ENCODE measurements around the gene HNRNPC.
A peak's percentile ranks its signal among the peaks of the same experiment; 100 is the strongest.
"Not testable (repeated sequence)": the region's sequence is repeated elsewhere in the genome, so short reads cannot be mapped to it uniquely, and the experiment has no call there.

HNRNPC gene

DNA sequence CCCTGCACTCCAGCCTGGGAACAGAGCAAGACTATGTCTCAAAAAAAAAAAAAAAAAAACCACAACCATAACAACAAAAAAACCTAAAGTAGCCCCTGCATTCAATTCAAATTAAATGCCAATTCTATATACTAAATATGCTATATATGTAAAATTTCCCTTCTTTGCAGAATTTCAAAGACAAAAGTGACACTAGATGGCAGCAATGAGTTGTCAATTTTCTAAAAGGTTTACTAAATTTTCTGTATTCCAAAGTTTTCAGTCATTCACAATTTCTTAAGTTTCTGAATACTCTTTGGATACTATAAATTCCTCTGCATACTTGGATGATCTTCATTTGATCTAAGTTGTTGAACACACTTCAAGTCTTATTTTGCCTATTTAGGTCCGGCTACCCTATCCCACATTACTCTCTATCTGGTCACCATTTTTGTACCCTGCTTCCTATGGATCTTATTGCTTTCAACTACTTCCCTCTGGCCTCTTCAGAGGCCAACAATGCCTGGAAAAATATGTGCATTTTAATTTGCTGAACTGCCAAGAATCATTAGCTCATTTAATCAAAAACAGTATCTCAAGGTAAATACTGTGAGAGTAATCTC, 27.9 kb downstream of the HNRNPC start:
- peak; percentile 89 for FAIRE-seq

DNA sequence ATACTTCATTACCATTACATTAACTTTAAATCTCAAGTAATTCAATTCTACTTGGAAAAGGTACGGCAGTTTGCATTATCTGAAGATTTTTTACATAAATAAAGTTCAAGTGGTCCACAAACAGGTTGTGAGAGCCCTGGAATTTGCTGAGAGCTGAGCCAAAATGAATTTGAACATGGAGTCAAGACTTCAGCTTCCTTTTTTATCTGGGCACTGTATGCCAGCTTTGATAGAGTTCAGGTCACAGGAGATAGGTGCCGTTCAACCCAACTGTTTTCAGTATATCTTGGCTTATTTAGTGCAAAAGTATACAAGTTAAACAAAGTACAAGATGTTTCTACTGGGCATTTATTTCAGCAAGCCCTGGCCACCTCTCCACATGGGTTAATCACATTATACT, 28.8 kb downstream of the HNRNPC start:
- no peak for FAIRE-seq

DNA sequence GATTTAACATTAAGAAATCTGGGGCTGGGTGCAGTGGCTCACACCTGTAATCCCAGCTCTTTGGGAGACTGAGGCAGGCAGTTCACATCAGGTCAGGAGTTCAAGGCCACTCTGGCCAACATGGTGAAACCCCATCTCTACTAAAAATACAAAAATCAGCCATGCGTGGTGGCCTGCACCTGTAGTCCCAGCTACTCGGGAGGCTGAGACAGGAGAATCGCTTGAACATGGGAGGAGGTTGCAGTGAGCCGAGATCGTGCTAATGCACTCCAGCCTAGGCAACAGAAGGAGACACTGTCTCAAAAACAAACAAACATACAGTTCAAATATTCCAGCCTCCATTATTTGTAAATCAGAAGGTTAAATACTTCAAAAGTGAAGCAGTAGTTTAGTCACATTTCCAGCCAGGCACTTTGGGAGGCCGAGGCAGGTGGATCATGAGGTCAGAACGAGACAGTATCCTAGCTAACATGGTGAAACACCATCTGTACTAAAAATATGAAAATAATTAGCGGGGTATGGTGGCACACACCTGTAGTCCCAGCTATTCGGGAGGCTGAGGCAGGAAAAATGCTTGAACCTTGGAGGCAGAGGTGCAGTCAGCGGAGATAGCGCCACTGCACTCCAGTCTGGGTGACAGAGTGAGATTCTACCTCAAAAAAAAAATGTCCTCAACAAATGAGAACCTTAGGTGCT, 30.3 kb downstream of the HNRNPC start:
- no peak for FAIRE-seq

DNA sequence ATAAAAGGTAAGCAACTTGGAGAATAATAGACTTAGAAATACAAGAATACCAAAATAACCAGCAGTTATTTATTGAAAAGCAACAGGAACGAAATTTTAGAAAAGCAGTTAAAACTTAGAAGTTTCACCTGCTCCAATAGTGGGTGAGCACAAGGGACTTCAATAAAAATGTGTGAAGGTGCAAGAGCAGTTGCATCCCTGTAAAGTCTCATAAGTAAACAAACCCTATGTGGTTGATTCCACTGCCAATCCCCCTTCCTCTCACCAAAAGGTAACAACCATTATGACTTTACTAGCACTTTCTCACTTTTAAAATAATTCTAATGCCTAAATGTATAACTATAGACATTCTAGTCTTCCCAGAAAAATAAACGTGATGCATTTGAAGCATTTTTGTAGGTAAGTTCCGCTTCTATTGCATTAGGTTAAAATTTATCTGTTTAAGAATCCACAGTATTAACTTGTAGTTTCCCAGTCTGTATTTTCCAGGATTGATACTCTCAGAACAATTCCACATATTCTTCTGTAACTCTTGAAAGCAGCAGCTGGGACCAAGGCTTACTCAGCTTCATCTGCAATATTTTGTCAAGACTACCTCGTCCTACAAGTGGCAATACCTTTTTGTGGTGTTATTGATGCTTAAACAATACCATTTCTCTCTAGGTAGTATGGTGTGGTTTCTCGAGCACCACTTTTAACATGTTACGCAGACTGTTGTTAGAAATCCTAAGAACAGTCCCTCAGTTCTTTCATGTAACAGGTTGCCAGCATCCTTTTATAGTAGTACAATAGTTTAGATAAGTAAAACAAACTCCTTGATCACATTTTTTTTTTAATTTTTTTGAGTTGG, 32.1 kb downstream of the HNRNPC start:
- FAIRE-seq, result no peak

DNA sequence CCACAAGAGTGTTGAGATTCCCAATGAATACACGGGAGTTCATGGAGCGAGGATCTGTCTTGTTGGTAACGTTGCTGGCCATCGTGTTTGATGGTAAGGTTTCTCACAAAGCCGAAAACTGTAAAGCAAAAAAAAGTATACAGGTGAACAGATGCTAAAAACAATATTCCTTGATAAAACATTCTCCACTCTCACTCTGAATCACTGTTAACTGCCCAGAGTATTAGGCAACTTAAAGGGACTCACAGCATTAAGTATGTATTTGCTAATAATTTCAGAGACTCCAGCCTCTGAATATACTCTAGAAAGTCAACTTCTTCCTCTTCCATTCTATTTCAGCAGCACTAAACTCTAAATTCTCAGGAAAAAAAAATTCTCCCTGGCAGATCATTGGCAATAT, 35.1 kb downstream of the HNRNPC start:
- no peak for FAIRE-seq

DNA sequence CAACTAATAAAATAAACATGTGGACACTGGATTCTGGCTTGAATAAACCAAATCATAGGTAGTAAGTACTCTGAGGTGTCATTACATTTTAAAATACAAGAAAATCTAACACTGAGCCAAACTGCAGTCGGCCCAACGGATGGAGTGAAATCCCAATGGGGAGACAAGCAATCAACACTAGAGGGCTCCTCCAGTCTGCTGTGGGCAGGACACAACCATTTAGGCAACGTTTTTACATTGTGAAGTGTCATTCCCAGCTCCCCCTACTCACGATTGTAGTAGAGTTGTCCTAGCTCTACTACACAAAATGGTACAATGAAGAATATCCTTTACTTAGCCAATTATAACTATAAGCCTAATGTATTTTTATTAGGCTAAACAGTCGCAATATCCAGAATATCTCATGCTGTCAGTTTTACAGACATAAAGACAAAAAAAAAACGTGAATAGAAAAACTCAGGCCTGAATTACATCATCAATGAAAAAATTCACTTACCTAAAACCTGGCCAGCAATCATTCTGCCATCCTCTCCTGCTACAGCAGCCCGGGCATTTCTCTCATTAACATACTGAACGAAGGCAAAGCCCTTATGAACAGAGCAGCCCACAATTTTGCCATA, 35.7 kb downstream of the HNRNPC start:
- FAIRE-seq, result no peak

DNA sequence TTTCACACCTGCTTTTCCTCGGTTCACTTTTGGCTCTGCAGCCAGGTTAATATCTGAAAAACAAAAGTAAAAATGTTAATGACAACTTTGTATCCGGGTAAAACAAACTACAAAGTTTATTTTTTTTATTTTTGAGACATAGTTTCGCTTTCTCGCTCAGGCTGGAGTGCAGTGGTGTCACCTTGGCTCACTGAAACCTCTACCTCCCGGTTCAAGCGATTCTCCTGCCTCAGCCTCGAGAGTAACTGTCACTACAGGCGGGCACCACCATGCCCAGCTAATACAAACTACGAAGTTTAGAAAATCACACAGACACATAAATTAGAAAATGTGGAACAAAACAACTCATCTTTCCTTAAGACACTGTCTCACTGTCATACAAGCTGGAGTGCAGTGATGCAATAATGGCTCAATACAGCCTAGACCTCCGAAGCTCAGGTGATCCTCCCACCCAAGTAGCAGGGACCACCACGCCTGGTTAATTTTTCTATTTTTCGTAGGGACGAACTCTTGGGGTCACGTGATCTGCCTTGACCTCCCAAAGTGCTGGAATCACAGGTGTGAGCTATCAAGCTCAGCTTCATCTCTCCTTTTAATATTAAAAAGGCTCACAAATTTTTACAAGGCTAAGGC, 38.1 kb downstream of the HNRNPC start:
- no peak for FAIRE-seq

DNA sequence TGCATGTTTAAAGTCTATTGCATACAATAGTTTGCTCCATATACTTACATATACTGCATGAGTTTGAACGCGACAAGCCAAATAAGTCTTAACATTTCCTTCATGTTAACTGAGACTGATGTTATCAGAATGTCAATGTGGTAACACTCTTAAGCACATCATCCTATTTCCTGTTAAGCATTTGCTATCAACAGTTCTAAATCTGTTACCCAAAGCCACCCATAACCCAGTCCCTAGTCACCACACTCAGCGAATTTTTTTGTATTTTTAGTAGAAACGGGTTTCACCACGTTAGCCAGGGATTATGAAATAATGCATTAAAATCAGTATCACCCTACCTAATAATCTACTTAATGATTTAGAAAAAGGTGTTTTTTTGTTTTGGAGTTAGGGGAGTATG, 39.4 kb downstream of the HNRNPC start:
- FAIRE-seq, result no peak

DNA sequence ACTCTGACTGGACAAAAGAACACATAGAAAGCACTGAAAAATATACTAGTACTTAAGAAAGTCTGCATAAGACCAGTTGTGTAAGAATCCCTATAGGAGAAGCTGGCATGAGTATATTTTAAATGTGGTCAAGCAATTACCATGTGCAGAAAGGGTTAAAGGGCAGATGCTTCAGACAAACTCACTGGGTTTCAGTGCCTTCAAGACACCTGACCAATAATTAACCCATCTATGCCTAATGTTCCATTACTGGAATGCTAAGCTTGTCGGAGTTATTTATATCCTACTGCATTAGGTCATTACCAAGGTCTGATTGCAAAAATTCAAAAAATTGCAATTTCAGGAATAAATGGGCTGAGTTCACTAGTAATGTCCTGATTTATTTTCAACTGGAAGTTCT, 41.3 kb downstream of the HNRNPC start:
- FAIRE-seq, result no peak

DNA sequence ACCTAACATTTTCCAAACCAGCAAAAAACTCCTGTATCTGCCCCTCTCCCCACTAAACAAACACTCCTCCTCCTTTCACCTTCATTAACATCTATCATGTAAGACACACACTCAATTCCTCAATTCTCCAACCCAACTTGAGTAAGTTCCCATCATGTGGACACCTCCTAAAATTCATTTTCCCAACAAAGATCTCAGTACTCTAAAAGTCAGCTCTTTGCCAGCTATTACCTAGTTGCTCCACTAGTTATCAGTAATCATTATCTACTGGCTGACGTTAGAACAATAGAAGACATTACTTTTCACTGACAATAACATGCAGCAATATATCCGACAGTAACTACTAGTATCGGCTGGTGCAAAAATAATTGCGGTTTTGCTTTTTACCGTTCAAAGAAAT, 42.1 kb downstream of the HNRNPC start:
- no peak for FAIRE-seq

DNA sequence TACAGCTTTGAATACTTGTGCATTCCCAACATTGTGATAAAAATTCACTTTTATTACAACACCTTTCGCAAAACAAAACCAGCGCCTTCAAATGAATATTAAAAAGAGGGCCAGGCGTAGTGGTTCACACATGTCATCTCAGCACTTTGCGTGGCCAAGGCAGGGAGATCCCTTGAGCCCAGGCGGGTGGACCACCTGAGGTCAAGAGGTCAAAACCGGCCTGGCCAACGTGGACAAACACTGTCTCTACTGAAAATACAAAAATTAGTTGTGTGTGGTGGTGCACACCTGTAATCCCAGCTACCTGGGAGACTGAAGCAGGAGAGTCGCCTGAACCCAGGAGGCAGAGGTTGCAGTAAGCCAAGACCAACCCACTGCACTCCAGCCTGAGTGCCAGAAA, 42.8 kb downstream of the HNRNPC start:
- no peak for FAIRE-seq

DNA sequence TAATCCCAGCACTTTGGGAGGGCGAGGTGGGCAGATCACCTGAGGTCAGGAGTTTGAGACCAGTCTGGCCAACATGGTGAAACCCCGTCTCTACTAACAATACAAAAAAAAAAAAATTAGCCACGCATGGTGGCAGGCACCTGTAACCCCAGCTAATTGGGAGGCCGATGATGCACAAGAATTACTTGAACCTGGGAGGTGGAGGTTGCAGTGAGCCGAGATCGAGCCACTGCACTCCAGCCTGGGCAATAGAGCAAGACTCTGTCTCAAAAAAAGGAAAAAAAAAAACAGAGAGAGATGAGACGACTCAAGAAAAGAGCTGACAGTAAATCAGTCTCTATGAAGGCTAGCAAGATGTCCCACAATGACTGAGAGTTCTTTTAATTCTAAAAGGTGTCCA, 44.1 kb downstream of the HNRNPC start:
- not testable (repeated sequence) for FAIRE-seq

DNA sequence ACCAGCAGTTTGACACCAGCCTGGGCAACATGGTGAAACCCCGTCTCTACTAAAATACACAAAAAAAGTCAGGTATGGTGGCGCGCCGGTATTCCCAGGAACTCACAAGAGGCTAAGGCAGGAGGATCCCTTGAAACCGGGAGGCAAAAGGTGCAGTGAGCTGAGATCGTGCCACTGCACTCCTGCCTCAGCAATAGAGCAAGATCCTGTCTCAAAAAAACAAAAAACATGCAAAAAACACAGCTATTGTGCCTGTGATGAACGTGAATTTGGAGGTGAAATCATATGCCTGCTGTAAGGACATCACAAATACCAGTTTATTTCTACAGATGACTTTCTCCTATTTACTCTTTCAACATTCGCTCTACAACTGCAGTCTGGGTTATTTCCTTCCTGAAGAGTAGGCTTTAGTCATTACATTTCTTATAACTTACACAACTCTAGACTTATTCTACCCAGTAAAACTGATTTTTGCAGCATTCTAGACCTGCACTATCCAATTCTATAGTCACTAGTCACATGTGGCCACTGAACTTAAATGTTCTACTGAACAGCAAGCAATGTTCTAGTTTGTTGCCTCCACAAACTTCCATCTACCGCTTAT, 48.3 kb downstream of the HNRNPC start:
- no peak for FAIRE-seq

DNA sequence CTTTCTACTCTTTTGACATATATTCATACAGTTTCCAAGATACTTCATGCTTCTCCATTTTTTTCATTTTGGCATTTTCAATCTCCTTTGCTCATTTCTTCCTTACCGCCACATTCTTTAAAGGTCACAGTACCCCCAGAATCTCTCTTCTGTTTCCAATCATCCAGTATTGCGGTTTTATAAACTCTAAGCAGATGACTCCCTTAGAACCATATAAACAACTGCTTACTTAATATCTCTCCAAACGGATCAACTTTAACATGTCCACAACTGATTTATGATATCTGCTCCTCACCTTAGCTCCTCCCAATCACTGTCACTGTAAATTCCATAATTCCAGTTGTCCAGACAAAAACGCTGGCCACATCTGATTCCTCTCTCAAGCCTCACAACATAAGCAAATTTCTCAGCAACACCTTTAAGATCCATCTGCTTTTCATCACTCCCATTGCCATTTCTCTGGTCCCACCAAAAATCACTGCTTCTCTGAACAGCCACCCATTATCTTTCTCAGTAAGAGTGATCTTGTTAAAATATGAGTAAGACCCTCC, 49.6 kb downstream of the HNRNPC start:
- FAIRE-seq, result no peak

DNA sequence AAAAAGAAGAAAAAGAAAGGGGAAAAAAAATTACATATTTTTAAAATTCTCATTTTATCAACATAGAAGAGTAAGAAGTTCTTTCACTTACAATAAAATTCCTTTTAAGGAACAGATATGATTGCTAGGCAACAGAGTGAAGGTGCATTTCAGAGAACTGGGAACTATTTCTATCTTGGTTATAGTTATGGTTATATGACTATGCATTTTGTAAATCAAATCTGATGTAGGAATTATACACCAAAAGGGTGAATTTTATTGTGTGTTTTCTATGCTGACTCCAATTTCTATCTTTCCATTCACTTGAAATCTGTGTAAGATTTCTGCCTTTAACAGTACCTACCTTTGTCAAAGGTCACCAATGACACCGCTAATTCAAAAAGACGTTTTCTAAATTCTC, 50.1 kb downstream of the HNRNPC start:
- FAIRE-seq, result no peak

DNA sequence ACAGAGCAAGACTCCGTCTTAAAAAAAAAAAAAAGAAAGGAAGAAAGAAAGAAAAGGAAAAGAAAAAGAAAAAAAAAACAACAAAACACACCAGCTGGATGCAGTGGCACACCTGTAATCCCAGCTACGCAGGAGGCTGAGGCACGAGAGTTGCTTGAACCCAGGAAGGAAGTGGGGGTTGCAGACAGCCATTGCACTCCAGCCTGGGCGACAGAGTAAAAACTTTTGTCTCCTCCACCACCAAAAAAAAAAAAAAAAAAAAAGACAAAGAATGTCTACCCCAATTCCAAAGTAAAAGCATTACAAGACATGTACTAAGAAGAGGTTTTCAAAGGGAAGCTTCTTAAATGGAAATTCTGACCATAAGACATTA, 53.4 kb downstream of the HNRNPC start:
- no peak for FAIRE-seq

DNA sequence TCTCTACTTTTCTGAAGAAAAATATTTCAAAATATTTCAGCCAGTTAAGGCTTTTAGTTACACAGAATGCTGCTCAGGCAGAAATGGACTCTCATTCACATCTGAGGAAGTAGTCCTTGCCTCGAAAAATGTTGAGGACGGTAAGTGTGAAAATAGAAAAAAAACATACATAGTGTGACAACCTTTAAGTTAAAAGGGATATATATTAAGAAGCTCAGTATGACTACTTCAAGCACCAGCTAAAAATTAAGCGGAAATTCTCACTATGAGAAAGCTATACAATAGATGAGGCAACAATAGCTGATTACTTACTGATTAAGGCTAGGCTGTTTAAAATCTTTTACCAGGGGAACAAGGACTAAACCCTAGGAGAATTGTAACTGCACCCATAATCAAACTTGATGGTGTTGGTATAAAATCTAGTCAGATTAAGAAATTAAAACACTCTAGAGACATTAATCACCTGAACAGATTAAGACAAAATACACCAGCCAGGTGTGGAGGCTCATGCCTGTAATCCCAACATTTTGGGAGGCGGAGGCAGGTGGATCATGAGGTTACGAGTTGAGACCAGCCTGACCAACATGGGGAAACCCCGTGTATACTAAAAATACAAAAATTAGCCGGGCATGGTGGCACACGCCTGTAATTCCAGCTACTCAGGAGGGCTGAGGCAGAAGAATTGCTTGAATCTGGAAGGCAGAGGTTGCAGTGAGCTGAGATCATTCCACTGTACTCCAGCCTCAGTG, 53.9 kb downstream of the HNRNPC start:
- FAIRE-seq, result no peak

DNA sequence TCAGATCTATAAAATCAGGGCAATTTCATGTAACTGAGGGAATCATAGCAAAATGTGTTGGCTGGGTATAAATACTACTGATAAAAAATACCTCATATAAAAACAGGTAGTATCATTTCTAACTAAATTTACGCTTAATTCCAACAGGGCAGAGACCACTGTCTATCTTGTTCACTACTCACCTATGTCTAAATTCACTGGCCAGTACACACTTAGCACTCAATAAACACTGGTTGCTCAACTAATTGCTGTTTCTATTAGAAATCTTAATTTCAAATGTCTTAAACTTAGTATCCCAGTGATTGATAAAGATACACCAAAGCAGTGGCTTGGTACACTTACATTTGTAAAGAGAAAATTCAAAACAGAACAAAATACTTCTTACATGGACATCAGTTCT, 55.6 kb downstream of the HNRNPC start:
- no peak for FAIRE-seq

DNA sequence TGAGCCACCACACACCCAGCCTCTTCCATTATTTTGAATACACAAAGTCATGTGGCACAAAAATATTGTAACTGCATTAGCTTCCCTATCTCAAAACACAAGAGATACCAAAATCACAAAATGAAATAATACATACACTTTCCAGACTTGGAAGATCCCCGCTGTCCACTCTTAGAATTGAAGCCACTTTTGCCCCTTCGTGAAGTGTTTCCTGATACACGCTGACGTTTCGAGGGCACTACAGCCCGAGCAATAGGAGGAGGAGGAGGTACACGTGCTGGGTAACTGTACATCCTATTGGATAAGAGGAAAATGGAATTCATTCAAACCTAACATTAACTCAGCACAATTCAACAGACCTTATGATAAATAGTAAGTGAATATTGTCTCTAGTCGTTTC, 56.4 kb downstream of the HNRNPC start:
- not testable (repeated sequence) for FAIRE-seq

DNA sequence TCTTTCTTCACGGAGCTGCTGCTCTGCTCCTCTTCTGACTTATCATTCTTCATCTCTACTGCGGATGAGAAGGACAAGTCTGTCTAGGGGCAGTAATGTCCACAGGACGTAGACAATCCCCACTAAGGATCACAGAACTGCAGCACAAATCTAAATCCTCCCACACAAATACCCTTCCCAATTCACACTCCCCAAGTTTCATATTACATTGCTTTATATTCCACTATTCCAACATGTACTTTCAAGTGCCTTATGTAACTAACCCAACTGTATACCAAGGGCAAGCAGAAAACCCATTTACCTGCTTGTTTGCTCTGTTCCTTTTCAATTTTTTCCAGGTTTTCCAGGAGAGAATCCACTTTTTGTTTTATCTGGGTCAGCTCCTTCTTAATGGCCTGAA, 57.7 kb downstream of the HNRNPC start:
- no peak for FAIRE-seq

DNA sequence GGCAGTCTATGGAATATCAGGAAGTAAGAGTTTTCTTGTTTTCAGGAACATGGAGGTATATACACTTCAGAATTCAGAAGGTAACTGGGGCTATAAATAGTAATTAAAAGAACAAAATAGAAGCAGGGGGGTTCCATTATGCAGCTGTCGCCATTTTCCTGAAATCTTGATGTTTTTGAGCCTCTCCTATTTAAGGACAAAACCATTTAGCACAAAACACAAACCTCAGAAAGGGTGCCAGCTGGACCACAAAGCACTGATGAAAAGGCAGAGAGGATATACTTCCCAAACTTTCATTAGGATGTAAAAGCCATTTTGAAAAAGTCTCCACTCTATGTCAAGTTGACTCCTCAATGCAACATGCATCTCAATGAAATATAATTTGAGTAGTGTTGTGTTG, 59.2 kb downstream of the HNRNPC start:
- FAIRE-seq, result no peak

DNA sequence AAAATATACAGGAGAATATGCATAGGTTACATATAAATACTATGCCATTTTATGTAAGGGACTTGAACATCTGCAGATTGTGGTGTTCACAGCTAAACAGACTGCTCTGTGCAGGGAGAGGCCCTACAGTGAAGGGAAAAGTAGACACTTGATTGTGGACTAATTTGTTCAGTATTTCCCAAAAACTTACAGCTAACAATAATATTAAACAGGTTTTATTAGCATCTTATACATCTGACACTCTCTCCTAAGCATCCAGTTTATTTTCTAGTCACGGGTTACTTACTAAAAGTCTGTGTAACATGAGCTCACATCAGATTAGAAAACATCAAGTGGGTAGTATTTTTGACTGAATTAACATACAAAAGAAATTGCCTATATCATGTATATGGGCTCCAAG, 60.1 kb downstream of the HNRNPC start:
- no peak for FAIRE-seq
